Fibroblast of skin of right biceps (primary cell): ENCODE measurements around the gene SCG2.

ENCODE experiments used
- DNase-seq: peaks from one replicate; pipeline ENCODE4 v3.0.0-alpha.2; 2013

SCG2 gene, protein sequence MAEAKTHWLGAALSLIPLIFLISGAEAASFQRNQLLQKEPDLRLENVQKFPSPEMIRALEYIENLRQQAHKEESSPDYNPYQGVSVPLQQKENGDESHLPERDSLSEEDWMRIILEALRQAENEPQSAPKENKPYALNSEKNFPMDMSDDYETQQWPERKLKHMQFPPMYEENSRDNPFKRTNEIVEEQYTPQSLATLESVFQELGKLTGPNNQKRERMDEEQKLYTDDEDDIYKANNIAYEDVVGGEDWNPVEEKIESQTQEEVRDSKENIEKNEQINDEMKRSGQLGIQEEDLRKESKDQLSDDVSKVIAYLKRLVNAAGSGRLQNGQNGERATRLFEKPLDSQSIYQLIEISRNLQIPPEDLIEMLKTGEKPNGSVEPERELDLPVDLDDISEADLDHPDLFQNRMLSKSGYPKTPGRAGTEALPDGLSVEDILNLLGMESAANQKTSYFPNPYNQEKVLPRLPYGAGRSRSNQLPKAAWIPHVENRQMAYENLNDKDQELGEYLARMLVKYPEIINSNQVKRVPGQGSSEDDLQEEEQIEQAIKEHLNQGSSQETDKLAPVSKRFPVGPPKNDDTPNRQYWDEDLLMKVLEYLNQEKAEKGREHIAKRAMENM

GRCh38 chr2:223601932-223602666 is at the start of gene SCG2:
TSS of gene SCG2 (minus strand) at chr2:223602361. CDS start at chr2:223599282, 3,079 bp downstream.
- peak; percentile 89 for DNase-seq

DNA sequence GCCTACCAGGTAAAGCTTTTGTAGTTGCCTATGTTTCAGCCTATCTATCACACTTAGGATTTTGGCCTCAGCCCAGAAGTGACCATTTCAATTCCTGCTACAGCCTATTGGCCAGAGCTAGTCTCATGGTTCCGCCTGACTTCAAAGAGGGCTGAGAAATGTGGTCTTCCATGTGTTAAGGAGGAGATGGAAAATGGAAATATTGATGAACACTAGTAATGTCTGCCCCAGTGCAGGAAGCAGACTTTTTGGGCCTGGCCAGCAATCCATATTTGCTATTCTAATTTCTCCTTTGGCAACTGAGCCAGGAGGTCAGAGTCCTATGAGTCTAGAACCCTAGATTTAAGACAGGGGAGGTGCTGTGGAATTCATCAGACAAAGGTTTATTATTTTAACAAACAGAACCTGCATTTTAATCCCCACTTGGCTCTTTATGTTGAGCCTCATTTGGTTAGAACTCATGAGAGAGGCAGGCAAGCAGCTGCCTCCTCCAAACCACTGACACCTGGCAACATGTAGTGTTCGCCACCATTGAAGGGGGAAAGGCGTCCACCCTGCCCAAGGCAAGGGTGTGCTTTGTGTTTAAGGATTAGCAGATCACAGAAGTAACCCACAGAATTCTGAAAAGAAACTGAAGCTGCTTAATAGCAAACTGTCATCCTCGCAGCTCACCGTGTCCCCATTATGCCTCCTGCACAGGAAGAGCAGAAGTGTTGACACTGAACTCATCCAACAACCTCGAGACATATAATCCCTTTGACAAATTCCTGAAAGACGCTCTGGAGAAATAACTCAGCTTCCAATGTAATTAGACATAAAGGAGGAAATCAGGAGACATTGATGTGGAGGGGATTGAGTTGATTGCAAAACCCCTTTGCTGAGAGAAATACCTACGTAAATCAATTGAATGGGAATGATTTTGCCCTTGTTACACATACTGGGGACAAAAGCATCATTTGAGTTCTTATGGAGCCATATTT is 47.7 kb upstream of the SCG2 start:
- DNase-seq: peak; percentile 58

GRCh38 chr2:223648755-223649154 is 46.6 kb upstream of the SCG2 start:
- DNase-seq: no peak

GRCh38 chr2:223647258-223647952 is 45.2 kb upstream of the SCG2 start:
- no peak for DNase-seq

- DNase-seq: no peak
Observed at GRCh38 chr2:223644136-223644535, 42.0 kb upstream of the SCG2 start.

GRCh38 chr2:223643309-223643708 is 41.1 kb upstream of the SCG2 start:
- DNase-seq: no peak

GRCh38 chr2:223642506-223642905 is 40.3 kb upstream of the SCG2 start:
- no peak for DNase-seq

GRCh38 chr2:223641082-223641481 is 38.9 kb upstream of the SCG2 start:
- DNase-seq: no peak

- DNase-seq: peak; percentile 58
Observed at GRCh38 chr2:223635080-223635479, 32.9 kb upstream of the SCG2 start.

DNA sequence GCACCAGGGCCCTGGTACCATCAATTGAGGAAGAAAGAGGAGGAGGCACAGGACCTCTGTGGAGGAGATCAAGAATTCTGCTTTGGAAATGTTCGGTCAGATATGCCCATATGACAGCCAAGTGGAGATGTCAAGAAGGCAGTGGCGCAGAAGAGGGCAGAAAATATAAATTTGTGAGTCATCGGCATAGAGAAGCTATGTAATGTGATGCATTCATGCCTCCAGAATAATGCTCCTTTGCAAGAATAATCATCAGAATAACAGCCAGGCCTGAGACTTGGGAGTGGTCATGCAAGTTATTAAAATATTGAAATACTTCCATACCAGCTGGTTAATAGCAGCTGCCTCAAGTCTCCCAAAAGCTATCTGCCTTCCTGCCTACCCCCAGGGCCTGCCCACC is 32.1 kb upstream of the SCG2 start:
- no peak for DNase-seq

- DNase-seq: no peak
Observed at GRCh38 chr2:223633656-223634055, 31.5 kb upstream of the SCG2 start.

DNA sequence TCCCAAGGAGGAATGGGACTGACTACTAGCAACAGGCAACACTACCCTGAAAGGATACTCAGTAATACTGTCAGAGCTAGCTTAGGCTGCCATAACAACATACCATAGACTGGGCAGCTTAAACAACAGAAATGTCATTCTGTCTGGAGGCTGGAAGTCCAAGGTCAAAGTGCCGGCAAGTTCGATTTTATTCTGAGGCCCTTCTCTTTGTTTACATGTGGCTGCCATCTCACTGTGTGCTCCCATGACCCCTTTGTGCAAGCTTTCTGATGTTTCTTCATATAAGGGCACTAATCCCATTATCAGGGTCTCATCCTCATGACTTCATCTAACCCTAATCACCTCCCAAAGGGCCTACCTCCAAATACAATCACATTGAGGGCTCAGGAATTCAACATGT is 30.7 kb upstream of the SCG2 start:
- DNase-seq: no peak

DNA sequence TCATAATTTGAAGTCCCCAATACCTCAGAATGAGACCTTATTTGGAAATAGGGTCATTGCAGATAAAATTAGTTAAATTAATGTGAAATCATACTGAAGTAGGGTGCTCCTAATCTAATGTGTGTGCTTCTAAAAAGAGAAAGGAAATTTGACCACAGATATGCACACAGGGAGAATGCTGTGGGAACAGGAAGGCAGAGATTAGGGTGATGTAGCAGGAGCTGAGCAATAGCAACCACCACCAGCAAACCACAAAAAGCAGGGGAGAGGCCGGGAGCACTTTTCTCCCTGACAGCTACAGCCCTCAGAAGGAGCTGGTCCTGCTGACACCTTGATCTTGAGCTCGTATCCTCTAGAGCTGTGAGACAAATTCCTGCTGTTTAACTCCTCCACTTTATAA is 24.6 kb upstream of the SCG2 start:
- peak; percentile 93 for DNase-seq

GRCh38 chr2:223625652-223626051 is 23.5 kb upstream of the SCG2 start:
- DNase-seq: no peak

DNA sequence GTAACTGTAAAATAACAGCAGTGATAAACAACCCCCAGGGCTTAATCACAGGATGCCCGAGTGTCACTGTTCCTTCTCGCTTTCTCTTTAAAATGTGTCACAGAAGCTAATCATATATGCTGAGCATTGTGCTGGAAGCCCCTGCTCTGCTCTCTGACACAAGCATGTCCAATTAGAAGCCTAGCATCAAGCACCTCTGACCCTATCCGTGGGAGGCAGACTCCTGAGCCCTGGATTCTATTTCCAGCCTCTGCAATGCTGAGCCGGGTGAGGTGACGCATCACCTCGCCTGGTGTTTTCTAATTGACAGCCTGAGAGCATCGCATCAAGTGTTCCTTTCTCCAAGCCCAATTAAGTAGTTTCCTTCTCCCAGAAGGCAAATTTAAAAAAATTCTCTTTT is 19.7 kb upstream of the SCG2 start:
- DNase-seq: no peak

GRCh38 chr2:223619486-223620129 is 17.4 kb upstream of the SCG2 start:
- no peak for DNase-seq

DNA sequence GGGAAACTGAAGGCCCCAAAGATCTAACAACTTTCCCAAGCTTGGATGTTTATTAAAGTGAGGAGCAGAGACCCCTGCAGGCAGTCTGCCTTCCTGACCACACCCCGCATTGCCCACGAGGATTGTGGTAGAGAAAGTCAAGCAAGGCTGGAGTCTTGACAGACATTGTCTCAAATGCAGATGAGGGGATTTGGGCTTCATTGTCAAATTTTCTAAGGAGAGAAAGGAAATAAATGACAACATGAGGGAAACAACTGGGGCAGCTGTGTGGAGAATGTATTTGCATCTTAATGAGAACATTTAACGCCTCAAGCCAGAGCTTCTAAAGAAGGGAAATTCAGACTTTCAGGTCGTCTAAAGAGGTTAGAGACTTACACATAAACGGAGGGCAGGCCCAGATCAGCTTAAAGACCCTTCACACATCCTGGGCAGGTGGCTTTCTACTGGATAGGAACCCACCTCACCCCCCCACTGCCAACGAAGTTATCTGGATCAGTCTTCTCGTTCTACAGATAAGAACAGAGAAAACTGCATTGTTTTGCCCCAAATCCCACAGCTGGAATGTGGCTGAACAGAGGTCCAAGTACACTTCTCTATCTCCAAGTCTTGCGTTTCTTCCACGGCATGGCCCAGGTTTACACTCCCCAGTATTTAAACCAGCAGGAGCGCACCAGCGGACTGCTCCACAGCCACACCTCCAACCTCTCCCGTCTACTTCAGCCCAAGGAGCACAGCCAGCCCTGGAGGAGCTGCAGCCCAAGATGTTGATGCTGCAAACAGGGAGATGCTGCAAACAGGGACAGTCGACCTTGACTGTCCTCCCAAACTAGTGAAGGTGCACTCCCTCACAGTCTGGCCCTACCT is 16.2 kb upstream of the SCG2 start:
- no peak for DNase-seq

DNA sequence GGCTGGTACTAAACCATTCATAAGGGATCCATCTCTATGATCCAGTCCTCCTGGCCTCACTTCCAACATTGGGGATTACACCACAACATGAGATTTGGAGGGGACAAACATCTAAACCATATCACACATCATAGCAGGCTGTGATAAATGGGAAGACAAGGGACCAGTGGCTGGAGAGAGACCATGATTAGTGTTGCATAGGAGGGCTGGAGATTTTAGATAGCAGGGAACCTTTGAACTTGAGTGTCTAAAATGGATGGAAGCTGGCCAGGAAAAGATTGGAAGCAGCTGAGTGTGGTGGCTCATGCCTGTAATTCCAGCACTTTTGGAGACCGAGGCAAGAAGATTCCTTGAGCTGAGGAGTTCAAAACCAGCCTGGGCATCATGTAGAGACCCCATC is 12.4 kb upstream of the SCG2 start:
- no peak for DNase-seq

DNA sequence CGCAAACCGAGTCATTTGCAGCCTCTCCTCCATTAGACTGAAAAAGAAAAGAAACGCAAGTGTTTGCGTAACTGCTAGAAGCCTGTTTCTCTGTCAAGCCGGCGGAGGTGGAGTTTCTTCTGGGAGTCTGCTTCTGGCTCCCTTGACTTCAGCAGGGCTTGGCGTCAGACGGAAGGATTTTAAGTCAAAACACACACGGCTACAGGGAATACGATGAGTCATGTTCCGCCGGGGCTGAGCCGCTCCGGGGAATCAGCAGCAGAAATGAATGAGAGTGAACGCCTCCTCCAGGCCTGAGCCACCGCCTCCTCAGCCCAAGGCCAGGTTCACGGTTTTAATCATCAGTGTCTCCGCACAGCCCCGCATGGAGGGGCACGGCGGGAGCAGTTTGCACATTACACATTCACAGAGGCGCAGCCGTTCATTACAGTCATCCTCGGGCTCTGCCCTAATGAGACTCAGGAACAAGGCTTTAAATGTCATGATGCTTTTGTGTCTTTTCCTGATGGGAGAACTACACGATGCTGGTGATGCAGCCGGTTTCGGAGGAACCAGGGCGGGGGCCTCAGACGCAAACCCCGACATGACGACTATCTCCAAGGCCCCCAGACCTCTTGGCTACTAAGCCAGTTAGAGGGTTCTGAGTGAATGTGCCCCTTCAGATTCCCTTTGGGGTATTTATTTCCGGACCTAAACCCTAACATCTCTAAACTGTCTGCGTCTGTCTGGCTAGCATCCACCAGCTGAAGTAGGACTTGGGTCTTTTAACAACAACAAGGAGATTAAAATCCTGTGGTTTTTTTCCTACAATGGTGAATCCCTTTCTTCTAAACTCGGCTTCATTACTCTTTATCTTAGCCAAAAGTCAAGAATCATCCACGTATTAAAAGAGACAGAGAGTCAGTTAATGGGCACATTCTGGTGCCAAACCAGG is 11.1 kb upstream of the SCG2 start:
- DNase-seq: peak; percentile 98
